A549 (cell line): ENCODE data around the gene ARFIP1. TPM values are rescaled to one million over a fixed set of nuclear protein-coding genes. Genes with fewer than 3 reads are reported as not detected.

Experiments used
- ATAC-seq, 2 experiments: fragments of 200-7000 bp in 1 of 2; fragments of >200 bp in 1 of 2; cut with Nextera tagmentation in 1 of 2; cut with Tn5 transposase in 1 of 2; 3 replicates each; pipeline versions ENCODE4 v1.8.0 to v1.9.1; 2018 to 2020; ENCODE audit warnings: mild to moderate bottlenecking in 1 of 2, moderate library complexity in 1 of 2
- CTCF ChIA-PET: fragments of 300-600 bp; sonication (Branson Sonifier 250); formaldehyde crosslinking; extraction: SDS; loops from one replicate; lab custom pipeline; 2021; ENCODE audit warnings: antibody characterized with exemption, inconsistent platforms; lab: Yijun Ruan, JAX
- POLR2A ChIA-PET: fragments of 350-600 bp; formaldehyde crosslinking; extraction: SDS; loops from one replicate; lab custom pipeline; 2021; ENCODE audit warnings: antibody characterized with exemption, inconsistent platforms; lab: Yijun Ruan, JAX
- DNase-seq, 2 experiments: peaks; one replicate each; pipeline versions ENCODE4 v3.0.0 to v3.0.0-alpha.2; 2011 to 2016; ENCODE audit warnings: low read depth in 1 of 2, low spot score in 1 of 2
- FAIRE-seq: peaks from 2 replicates; lab custom pipeline; 2011; peaks lifted over from hg19 to GRCh38; lab: Jason Lieb, UNC
- H3K27ac ChIP-seq, 2 experiments: fragments of >200 bp; sonication (Bioruptor Twin); formaldehyde crosslinking; 3 replicates each; pipeline ENCODE4 v1.5.1; 2016 to 2017
- H3K4me1 ChIP-seq: fragments of >200 bp; sonication (Bioruptor Twin); formaldehyde crosslinking; 3 replicates; pipeline ENCODE4 v1.6.1; 2016
- H3K4me2 ChIP-seq: fragments of >200 bp; sonication (Bioruptor Twin); formaldehyde crosslinking; 3 replicates; pipeline ENCODE4 v1.6.1; 2016
- H3K4me3 ChIP-seq: fragments of >200 bp; sonication (Bioruptor Twin); formaldehyde crosslinking; 3 replicates; pipeline ENCODE4 v1.5.1; 2016
- H3K9me3 ChIP-seq: fragments of >200 bp; sonication (Bioruptor Twin); formaldehyde crosslinking; 3 replicates; pipeline ENCODE4 v1.6.1; 2016
- CEBPB ChIP-seq, 2 experiments: fragments of >200 bp in 1 of 2; sonication (Bioruptor Twin) in 1 of 2; formaldehyde crosslinking in 1 of 2; IDR thresholded peaks; 2 replicates each; pipeline ENCODE4 v1.6.1; 2012 to 2016
- CHD4 ChIP-seq: fragments of 200-600 bp; sonication (generic); IDR thresholded peaks from 2 replicates; pipeline ENCODE4 v1.6.1; 2016; ENCODE audit warnings: antibody characterized with exemption, mild to moderate bottlenecking, borderline replicate concordance
- E2F6 ChIP-seq: IDR thresholded peaks from 2 replicates; pipeline ENCODE4 v1.6.1; 2012; ENCODE audit warnings: low read depth, borderline replicate concordance
- EHMT2 ChIP-seq: fragments of 200-600 bp; sonication (generic); IDR thresholded peaks from 2 replicates; pipeline ENCODE4 v1.6.1; 2016; ENCODE audit warnings: antibody characterized with exemption, low read depth, mild to moderate bottlenecking, moderate library complexity
- EP300 ChIP-seq, 2 experiments: fragments of >200 bp; sonication (Bioruptor Twin); formaldehyde crosslinking; IDR thresholded peaks; 2 replicates in 1 of 2; 3 replicates in 1 of 2; pipeline ENCODE4 v1.6.1; 2016 to 2017
- ESRRA ChIP-seq: fragments of 150-350 bp; IDR thresholded peaks from 2 replicates; pipeline ENCODE4 v1.6.1; 2014; ENCODE audit warnings: mild to moderate bottlenecking, low read length, borderline replicate concordance
- FOSB ChIP-seq: fragments of 250-450 bp; sonication (Bioruptor Pico); IDR thresholded peaks from 2 replicates; pipeline ENCODE4 v1.5.0; 2020; ENCODE audit warnings: mild to moderate bottlenecking, moderate library complexity
- FOXS1 ChIP-seq: fragments of 250-450 bp; sonication (Bioruptor Pico); IDR thresholded peaks from 2 replicates; pipeline ENCODE4 v1.5.0; 2020; ENCODE audit warnings: mild to moderate bottlenecking, moderate library complexity
- HEYL ChIP-seq: fragments of 250-450 bp; sonication (Bioruptor Pico); IDR thresholded peaks from 2 replicates; pipeline ENCODE4 v1.8.0; 2021; ENCODE audit warnings: mild to moderate bottlenecking, moderate library complexity
- JUN ChIP-seq, 2 experiments: fragments of >200 bp; sonication (Bioruptor Twin); formaldehyde crosslinking; IDR thresholded peaks; 2 replicates in 1 of 2; 3 replicates in 1 of 2; pipeline ENCODE4 v1.6.1; 2016 to 2017
- NFE2L2 ChIP-seq: fragments of 150-350 bp; conservative IDR thresholded peaks from 2 replicates; pipeline ENCODE4 v1.6.1; 2014; ENCODE audit warnings: low read length
- NR3C1 ChIP-seq: fragments of >200 bp; sonication (Bioruptor Twin); formaldehyde crosslinking; IDR thresholded peaks from 3 replicates; pipeline ENCODE4 v1.6.1; 2017
- PBX3 ChIP-seq: IDR thresholded peaks from 2 replicates; pipeline ENCODE4 v1.6.1; 2012
- RFX5 ChIP-seq: fragments of 450-650 bp; IDR thresholded peaks from 2 replicates; pipeline ENCODE4 v1.7.1; 2014; ENCODE audit warnings: antibody characterized with exemption, mild to moderate bottlenecking, moderate library complexity
- TFCP2L1 ChIP-seq: fragments of 250-450 bp; sonication (Bioruptor Pico); IDR thresholded peaks from 2 replicates; pipeline ENCODE4 v1.5.0; 2021; ENCODE audit warnings: mild to moderate bottlenecking
- TP53 ChIP-seq: fragments of 250-450 bp; sonication (Bioruptor Pico); IDR thresholded peaks from 2 replicates; pipeline ENCODE4 v1.5.0; 2021; ENCODE audit warnings: mild to moderate bottlenecking, moderate library complexity
- USF2 ChIP-seq: fragments of 450-650 bp; IDR thresholded peaks from 2 replicates; pipeline ENCODE4 v1.6.1; 2014; ENCODE audit warnings: antibody characterized with exemption
- ZC3H11A ChIP-seq: fragments of 450-650 bp; IDR thresholded peaks from 2 replicates; pipeline ENCODE4 v1.6.1; 2014; ENCODE audit warnings: antibody characterized with exemption, mild to moderate bottlenecking
- ZFP36 ChIP-seq: fragments of 450-650 bp; IDR thresholded peaks from 2 replicates; pipeline ENCODE4 v1.6.1; 2014; ENCODE audit warnings: borderline replicate concordance; ENCODE audit not compliant: partially characterized antibody
- ZNF302 ChIP-seq: fragments of 250-450 bp; sonication (Bioruptor Pico); IDR thresholded peaks from 2 replicates; pipeline ENCODE4 v1.9.0; 2021; ENCODE audit warnings: inconsistent platforms, mild to moderate bottlenecking, moderate library complexity
- WGBS: methylation state at CpG from one replicate; pipeline ENCODE4 v1.1.6; 2017; ENCODE audit errors: missing lambda C conversion rate; 5-methylcytosine and 5-hydroxymethylcytosine counted together
- polyA plus RNA-seq, 4 experiments: library from polyadenylated mRNA; depleted of rRNA in 3 of 4; stranded (reverse); fragments of >200 nt; fragmentation: RNase III in 1 of 4; extraction: RNeasy Plus Mini Kit Qiagen cat#74134 plus additional on column Dnase treatment in 1 of 4; gene quantifications; 2 replicates in 3 of 4; 3 replicates in 1 of 4; pipeline ENCODE4 v1.2.3, GENCODE V29; 2011 to 2017
- TF ChIP-seq, protein P1 (sequence below): IDR thresholded peaks from 2 replicates; pipeline ENCODE4 v1.6.1; 2012

ARFIP1 gene
- polyA plus RNA-seq, 2 of the 4 experiments (the other 2 are of a cell fraction), result 17.1 to 39.2 TPM

DNA sequence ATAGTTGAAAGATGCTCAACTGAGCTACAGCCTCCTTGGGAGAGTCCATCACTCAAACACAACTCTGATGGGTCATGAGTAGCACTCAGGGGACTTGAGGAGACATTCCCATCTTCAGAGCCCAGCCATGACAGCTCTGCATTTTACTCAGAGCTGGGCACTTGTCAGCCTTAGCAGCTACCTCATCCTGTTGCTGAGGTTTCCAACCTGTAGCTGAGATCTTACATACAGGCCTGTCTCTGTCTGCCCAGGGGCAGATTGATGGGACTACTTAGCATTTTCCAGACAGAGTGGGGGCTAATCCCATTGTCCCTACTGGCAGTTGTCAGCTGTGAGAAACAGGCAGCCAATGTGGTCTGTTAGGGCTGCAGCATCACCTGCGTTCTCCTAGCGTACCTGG, 159.9 kb downstream of the ARFIP1 start:
- FAIRE-seq (no peak), DNase-seq (no peak), ATAC-seq (no peak)
- ChIA-PET POLR2A (no interaction called here), CTCF (interaction anchor here (1.0 to 1.9 kb wide), 2 partner anchors 9 to 188 kb away, joined by 5 to 7 read pairs; no protein-coding TSS in a partner anchor)
- WGBS, result 95% methylated on average over 2 of the region's 2 CpGs
- no peak for TF ChIP-seq EP300 (IDR thresholded peaks at IDR 0.05)
- 0 out of 3 replicates have a peak, but pooled peaks cover 7% of the 10 kb centered on the region for H3K4me1 ChIP-seq
- no peaks in the 10 kb centered on the region for H3K9me3 ChIP-seq
- no peak overlapping the region for H3K27ac ChIP-seq
- no peak overlapping the region for H3K4me3 ChIP-seq
- H3K4me2 ChIP-seq, result no peak overlapping the region

GRCh38 chr4:152940461-152940860, 160.7 kb downstream of the ARFIP1 start:
- WGBS, result 72% methylated on average over 2 of the region's 2 CpGs
- no peak overlapping the region for H3K27ac ChIP-seq
- no peak for FAIRE-seq
- no peak for DNase-seq
- no peak for ATAC-seq
- ChIA-PET CTCF (interaction anchor here (1.0 kb wide), 1 partner anchor 10 kb away, joined by 5 read pairs; no protein-coding TSS in a partner anchor), POLR2A (no interaction called here)
- no peaks in the 10 kb centered on the region for H3K9me3 ChIP-seq
- TF ChIP-seq PBX3, result no peak
- TF ChIP-seq ZNF302 (CRISPR knock-in tag), result no peak
- no peak for TF ChIP-seq JUN (IDR thresholded peaks at IDR 0.05)
- no peak for TF ChIP-seq FOSB (CRISPR knock-in tag)
- no peak for TF ChIP-seq RFX5
- no peak for TF ChIP-seq FOXS1
- 0 out of 3 replicates have a peak, but pooled peaks cover 1% of the 10 kb centered on the region for H3K4me1 ChIP-seq
- H3K4me2 ChIP-seq, result no peak overlapping the region
- no peak overlapping the region for H3K4me3 ChIP-seq

GRCh38 chr4:152941411-152941810, 161.7 kb downstream of the ARFIP1 start:
- H3K4me3 ChIP-seq, result no peak overlapping the region
- POLR2A ChIA-PET, result no interaction called here
- DNase-seq (no peak), ATAC-seq (no peak), FAIRE-seq (no peak)
- H3K27ac ChIP-seq, result no peak overlapping the region
- CTCF ChIA-PET, result interaction anchor here (0.6 to 0.7 kb wide), 2 partner anchors 144 to 504 kb away, joined by 3 read pairs; no protein-coding TSS in a partner anchor
- no peaks in the 10 kb centered on the region for H3K4me1 ChIP-seq
- TF ChIP-seq NR3C1 (no peak), HEYL (no peak), TP53 (CRISPR knock-in tag) (no peak), NFE2L2 (no peak), EP300 (IDR thresholded peaks at IDR 0.05) (no peak), ZC3H11A (no peak), USF2 (no peak), CHD4 (no peak), E2F6 (no peak), EHMT2 (no peak), CEBPB (IDR thresholded peaks at IDR 0.05) (no peak), ZFP36 (no peak), TFCP2L1 (CRISPR knock-in tag) (no peak), ESRRA (no peak)
- TF ChIP-seq, protein P1, sequence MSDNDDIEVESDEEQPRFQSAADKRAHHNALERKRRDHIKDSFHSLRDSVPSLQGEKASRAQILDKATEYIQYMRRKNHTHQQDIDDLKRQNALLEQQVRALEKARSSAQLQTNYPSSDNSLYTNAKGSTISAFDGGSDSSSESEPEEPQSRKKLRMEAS, result no peak
- H3K9me3 ChIP-seq, result no peaks in the 10 kb centered on the region
- no peak overlapping the region for H3K4me2 ChIP-seq
- WGBS, result 59% methylated on average over 1 of the region's 1 CpG
